Measurements from ENCODE around the gene ITM2C. TPM values are rescaled to one million over a fixed set of nuclear protein-coding genes. Genes with fewer than 3 reads are reported as not detected.

ITM2C gene
- polyA plus RNA-seq, 1 donor, result 836 TPM

- DNase-seq, result no peak
These were observed 24.2 kb downstream of the ITM2C start for GRCh38 chr2:230888824-230889400.

- no peak for DNase-seq
These were observed 25.3 kb downstream of the ITM2C start for GRCh38 chr2:230889911-230890601.

- no peak for DNase-seq
These were observed 25.9 kb downstream of the ITM2C start for GRCh38 chr2:230890646-230891045.

- DNase-seq, result no peak
These were observed 26.3 kb downstream of the ITM2C start for GRCh38 chr2:230891064-230891463.

GRCh38 chr2:230891509-230891908 is 26.8 kb downstream of the ITM2C start:
- DNase-seq, result no peak

GRCh38 chr2:230893338-230893737 is 28.6 kb downstream of the ITM2C start:
- no peak for DNase-seq

- no peak for DNase-seq
These were observed 29.4 kb downstream of the ITM2C start for GRCh38 chr2:230893841-230894781.

GRCh38 chr2:230895536-230896345 is 31.0 kb downstream of the ITM2C start:
- no peak for DNase-seq

GRCh38 chr2:230896346-230897115 is 31.8 kb downstream of the ITM2C start:
- no peak for DNase-seq

GRCh38 chr2:230898016-230898712 is 33.4 kb downstream of the ITM2C start:
- no peak for DNase-seq

GRCh38 chr2:230898713-230899091 is 34.0 kb downstream of the ITM2C start:
- DNase-seq, result no peak

- no peak for DNase-seq
These were observed 34.5 kb downstream of the ITM2C start for GRCh38 chr2:230899287-230899686.

GRCh38 chr2:230899786-230900185 is 35.0 kb downstream of the ITM2C start:
- no peak for DNase-seq

- DNase-seq, result no peak
These were observed 35.7 kb downstream of the ITM2C start for GRCh38 chr2:230900336-230900995.

- DNase-seq, result no peak
These were observed 36.3 kb downstream of the ITM2C start for GRCh38 chr2:230901006-230901405.

GRCh38 chr2:230902180-230902899 is 37.6 kb downstream of the ITM2C start:
- no peak for DNase-seq

GRCh38 chr2:230903231-230904150 is 38.7 kb downstream of the ITM2C start:
- DNase-seq, result no peak

GRCh38 chr2:230904856-230905447 is 40.2 kb downstream of the ITM2C start:
- DNase-seq, result no peak

Data from left kidney (tissue), 2 donors.